Measurements from ENCODE around the gene SLC7A7.

GRCh38 chr14:22850944-22851764, 35.9 kb upstream of the SLC7A7 start:
- TF ChIP-seq CTCF (IDR thresholded peaks at IDR 0.05) (no peak), EP300 (IDR thresholded peaks at IDR 0.05) (no peak), MAX (IDR thresholded peaks at IDR 0.05) (no peak)
